Posterior cingulate gyrus (tissue), 11 donors: ENCODE measurements around the gene HOXA6.

Experiments used
- DNase-seq, 10 donors: peaks; one replicate each; pipeline versions ENCODE4 v3.0.0 to v3.0.0-alpha.2; 2020 to 2021; ENCODE audit warnings: mixed read lengths in 3 of 10
- intact Hi-C: fragments of 100-400 bp; cut with DNase I; formaldehyde crosslinking; loops from one replicate; pipeline ENCODE4 v1.15.1; 2023

Gene HOXA6

DNA sequence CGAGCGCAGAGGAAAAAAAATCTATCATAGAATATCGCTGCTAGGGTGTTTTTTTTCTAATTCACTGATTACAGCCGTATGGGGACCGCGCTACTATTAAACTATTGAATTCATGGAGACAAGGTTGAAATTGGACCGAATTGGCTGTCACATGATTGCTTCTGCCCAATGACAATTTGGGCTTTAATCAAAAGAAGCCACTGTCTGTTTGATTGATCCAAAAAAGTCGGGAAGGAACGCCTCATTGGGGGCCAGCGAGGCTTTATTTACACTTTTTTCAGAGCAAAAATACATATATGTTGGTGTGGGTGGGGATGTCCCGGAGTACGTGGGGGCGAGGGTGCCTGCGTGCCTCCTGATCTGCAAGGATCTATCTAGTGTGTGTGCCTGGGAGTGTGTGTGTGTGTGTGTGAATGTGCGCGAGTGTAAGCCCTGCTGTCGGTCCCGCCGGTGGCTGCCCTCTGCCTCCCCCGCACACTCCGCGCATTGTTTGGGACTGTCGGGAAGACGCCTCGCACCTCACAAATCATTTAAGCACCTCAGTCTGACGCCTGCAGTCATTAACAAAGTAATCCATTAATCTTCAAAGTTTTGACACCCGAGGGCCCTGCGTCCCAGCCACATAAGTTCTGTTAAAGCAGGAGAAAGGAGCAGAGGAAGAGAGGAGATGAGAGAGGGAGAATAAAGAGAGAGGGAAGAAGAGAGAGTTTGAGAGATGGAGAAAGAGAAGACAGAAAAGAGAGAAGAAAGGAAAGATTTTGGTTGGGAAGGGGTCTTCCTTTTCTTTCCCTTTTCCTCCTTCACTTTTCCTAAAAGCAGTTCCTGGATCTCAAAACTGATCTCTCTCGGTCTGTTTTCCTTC is 44.8 kb downstream of the HOXA6 start, which contains the start of gene HOXA2:
HOXA2 (minus strand) TSS at position 103 of the 862 bp plus-strand sequence. CDS start 183 bp downstream, outside the sequence.
- intact Hi-C loops: no loop called here
- DNase-seq: no peak

DNA sequence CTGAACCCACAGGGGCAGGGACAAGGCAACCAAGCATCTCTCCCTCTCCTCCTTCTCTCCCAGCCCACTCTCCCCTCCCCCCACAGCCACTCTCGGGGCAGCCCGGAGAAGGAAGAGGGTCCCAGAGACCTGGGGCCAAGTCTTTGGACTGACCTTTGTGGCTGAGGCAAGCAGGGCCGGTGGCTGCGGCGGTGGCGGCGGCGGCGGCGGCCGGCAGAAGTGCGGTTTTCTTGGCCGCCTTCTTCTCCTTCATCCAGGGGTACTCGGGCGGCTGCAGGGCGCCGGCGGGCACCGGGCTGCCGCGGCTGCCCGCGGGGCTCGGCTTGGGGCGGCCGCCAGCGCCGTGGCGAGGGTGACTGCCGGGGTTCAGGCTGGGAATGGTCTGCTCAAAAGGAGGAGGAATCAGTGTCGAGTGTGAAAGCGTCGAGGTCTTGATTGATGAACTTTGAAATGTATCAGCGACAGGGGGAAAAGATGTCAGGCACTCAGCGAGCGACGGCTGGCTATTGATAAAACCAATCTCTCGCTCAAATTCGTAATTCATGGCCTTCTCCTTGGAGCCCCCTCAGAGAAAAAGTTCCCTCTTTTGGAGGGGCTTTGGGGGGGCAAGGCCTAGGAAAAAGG is 45.5 kb downstream of the HOXA6 start:
- intact Hi-C loops: no loop called here
- DNase-seq: no peak

- intact Hi-C loops: no loop called here
- no peak for DNase-seq
Observed at GRCh38 chr7:27101171-27101956, 46.2 kb downstream of the HOXA6 start.

- intact Hi-C loops: no loop called here
- DNase-seq: no peak
Observed at GRCh38 chr7:27100694-27101170, 46.8 kb downstream of the HOXA6 start.

GRCh38 chr7:27099453-27100370 is 47.9 kb downstream of the HOXA6 start:
- intact Hi-C loops: no loop called here

DNA sequence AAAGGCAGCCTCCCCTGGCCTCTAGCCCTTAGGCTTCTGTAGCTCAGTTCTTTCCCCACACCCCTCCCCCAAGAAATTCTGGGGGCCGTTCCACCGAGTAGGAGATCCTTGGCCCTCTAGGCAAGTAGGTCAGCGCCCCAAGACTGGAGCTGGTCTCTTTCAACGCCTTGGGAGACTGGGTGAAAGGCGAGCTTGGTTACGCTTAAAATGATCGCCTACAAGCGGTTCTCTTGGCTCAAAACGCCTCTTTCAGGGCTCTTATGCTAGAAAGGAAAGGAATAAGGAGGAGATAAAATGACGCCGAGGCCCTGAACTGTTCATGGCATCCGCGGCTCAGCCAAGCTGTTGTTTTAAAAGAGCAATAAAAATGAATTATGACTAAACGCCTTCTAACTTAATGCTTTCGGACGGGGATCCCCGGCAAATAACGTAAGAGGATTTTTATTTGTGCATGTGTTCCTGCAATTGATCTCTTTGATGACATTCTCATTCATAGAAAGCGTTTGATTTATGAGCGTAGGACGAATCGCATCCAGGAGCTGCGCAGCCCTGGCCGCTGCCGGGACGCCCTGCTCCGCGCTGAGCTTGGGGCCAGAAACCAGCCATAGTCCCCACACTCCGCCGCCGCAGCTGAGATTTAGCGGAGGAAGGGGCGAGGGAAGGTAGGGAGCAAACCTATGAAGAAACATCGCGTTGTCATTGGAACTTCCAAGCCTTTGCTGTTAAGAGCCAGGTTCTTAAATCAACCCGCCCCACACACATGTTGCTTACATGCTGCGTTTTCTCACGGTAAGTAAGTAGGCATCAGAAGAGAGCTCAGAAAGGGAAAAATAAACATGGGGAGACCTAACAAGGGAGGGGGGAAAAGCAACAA is 48.8 kb downstream of the HOXA6 start:
- intact Hi-C loops: no loop called here
- no peak for DNase-seq

More at GRCh38 chr7:27099453-27100370, 47.9 kb downstream of the HOXA6 start:
- no peak for DNase-seq

GRCh38 chr7:27097686-27098577 is 49.6 kb downstream of the HOXA6 start:
- intact Hi-C loops: no loop called here
- peak in 1 of 10 donors; percentile 53 for DNase-seq

DNA sequence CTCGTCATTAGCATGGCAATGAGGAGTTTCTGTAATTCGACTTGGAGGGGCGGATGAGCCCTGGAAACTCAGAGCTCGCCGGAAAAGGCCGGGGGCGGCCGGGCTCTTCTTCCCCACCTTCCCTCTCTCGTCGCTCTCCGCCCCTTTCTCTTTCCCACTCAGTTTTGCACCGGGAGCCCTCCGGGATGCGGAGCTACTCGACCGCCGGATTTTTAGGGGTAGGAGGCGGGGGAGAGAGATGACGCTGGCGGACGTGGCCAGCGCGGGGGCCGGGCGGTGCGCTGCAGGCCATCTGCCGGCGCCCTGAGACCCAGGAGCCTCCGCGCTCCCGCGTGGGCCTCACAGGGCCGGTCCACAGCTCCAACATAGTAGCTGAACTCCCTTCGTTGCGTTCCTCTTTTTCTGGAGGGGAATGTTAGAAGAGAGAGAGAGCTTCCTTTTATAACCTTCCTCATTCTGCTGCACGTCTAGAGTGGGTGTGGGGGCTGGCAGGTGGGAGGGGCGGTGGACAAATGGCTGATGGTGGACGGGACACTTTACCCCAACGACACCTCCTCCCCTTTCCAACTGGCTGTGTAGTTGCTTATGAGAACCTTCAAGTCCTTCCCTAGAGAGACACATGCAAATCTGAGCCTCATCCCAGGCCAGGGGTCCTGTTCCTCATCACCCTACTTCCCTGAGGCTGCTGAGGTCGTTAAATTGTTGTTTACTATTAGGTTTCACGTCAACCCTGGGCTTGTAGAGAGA is 50.6 kb downstream of the HOXA6 start:
- intact Hi-C loops: no loop called here
- DNase-seq: no peak

DNA sequence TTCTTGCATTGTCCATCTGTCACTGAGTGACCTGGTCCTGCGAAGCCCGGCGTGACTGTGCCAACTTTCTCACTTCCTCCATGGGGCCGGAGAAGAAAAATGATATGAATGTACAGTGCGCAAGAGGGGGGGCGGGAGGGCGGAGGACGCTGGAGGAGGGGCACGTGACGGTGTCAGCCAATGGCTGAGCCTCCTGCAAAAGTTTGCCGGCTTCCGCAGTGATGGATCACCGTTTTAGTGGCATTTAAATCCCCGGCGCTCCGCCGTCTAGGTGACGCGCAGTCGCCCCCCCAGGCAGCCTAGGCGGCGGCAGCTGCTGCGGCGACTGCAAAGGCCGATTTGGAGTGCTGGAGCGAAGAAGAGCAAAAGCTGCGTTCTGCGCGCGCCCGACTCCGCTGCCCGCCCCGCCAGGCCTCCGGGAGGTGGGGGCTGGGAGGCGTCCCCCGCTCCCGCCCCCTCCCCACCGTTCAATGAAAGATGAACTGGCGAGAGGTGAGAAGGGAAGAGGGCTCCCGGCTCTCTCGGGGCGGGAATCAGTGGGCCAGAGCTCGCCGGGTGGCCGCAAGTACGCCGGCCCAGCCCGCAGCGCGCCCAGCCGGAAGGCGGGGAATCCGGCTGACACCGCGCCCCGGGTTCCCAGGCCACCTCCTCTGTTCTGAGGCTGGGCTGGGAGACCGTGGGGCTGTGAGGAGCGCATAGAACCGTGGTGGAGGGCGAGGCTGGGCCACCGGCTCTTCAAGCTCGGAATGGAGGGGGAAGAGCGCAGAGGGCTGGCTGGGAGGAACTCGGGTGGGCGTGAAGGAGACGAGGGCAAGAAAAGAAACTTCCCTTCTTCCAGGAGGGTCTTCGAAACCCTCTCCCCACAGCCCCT is 51.4 kb downstream of the HOXA6 start, which contains the start of gene HOXA1:
HOXA1 (minus strand) TSS at position 104 of the 871 bp plus-strand sequence; CDS start at position 16, 88 bp downstream.
- peak in 2 of 10 donors; percentile 28 to 64 for DNase-seq
- intact Hi-C loops: no loop called here
